ENCODE measurements around the gene FAF1.

DNA sequence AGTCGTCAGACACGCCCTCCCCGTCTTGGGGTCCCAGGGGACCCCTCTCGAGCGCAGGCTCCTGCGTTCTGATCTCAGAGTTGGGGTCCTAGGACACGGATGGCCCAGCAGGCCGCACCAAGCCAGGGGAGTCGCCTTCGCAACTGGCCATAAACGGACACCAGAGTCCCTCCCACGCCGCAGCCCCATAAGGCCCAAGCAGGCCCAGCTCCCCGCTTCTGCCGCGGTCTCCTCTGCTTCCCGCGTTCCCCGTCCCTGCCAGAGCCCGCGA lies 537.5 kb downstream of the FAF1 start:
- TF ChIP-seq KDM1A (IDR thresholded peaks at IDR 0.05; ENCODE audit: borderline replicate concordance, low read length) (no peak), POLR2A (IDR thresholded peaks at IDR 0.05; ENCODE audit: control extremely low read depth in 1 of 2, low read depth in 2 of 2, low read length in 2 of 2) (no peak), SIN3A (conservative IDR thresholded peaks at IDR 0.05 in 1 of 2, IDR thresholded peaks at IDR 0.05 in 1 of 2; ENCODE audit: low read depth in 1 of 2, low read length in 2 of 2) (no peak), RAD21 (IDR thresholded peaks at IDR 0.05 in 1 of 2, conservative IDR thresholded peaks at IDR 0.05 in 1 of 2; ENCODE audit: low read depth in 2 of 2, low read length in 2 of 2) (no peak), RFX5 (IDR thresholded peaks at IDR 0.05; ENCODE audit: borderline replicate concordance, low read depth, low read length) (no peak), GABPA (IDR thresholded peaks at IDR 0.05; ENCODE audit: borderline replicate concordance, insufficient read depth, low read length) (no peak), TEAD4 (IDR thresholded peaks at IDR 0.05; ENCODE audit: low read depth, low read length) (no peak), EP300 (IDR thresholded peaks at IDR 0.05; ENCODE audit: borderline replicate concordance in 1 of 2, low read depth in 2 of 2, low read length in 2 of 2) (no peak), MAFK (IDR thresholded peaks at IDR 0.05; ENCODE audit: low read depth, low read length) (no peak)
- TF ChIP-seq, protein P1, sequence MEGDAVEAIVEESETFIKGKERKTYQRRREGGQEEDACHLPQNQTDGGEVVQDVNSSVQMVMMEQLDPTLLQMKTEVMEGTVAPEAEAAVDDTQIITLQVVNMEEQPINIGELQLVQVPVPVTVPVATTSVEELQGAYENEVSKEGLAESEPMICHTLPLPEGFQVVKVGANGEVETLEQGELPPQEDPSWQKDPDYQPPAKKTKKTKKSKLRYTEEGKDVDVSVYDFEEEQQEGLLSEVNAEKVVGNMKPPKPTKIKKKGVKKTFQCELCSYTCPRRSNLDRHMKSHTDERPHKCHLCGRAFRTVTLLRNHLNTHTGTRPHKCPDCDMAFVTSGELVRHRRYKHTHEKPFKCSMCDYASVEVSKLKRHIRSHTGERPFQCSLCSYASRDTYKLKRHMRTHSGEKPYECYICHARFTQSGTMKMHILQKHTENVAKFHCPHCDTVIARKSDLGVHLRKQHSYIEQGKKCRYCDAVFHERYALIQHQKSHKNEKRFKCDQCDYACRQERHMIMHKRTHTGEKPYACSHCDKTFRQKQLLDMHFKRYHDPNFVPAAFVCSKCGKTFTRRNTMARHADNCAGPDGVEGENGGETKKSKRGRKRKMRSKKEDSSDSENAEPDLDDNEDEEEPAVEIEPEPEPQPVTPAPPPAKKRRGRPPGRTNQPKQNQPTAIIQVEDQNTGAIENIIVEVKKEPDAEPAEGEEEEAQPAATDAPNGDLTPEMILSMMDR (IDR thresholded peaks at IDR 0.05; ENCODE audit: control extremely low read depth in 1 of 3, insufficient read depth in 1 of 3, low read depth in 1 of 3, low read length in 3 of 3): no peak
- TF ChIP-seq, protein P2, sequence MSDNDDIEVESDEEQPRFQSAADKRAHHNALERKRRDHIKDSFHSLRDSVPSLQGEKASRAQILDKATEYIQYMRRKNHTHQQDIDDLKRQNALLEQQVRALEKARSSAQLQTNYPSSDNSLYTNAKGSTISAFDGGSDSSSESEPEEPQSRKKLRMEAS (IDR thresholded peaks at IDR 0.05): no peak

All from H1 (cell line).